ENCODE measurements around the gene FRMD4A. TPM values are rescaled to one million over a fixed set of nuclear protein-coding genes. Genes with fewer than 3 reads are reported as not detected.

FRMD4A gene
- total and polyA plus RNA-seq, 2 experiments from 2014 or later, result 5.4 to 10.3 TPM

DNA sequence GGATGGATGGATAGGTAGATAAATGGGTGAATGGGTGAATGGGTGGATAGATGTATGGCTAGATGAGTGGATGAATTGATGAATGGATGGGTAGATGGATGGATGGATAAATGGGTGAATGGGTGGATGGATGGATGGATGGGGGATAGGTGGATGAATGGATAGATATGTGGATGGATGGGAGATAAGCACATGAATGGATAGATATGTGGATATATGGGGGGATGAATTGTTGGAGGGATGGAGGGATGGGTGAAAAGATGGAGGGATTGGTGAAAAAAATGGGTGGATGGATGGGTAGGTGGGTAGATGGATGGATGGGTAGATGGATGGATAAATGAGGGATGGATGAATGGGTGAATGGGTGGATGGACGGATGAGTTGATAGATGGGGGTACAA is 196.4 kb downstream of the FRMD4A start:
- Histone ChIP-seq H3K4me3 (no peak overlapping the region), H3K27ac (no peak overlapping the region), H3K27me3 (no peaks in the 10 kb centered on the region), H4K20me1 (ENCODE audit: insufficient read depth, poor library complexity, severe bottlenecking) (no peaks in the 10 kb centered on the region), H3K79me2 (no peaks in the 10 kb centered on the region), H3K9me2 (replicated peaks; ENCODE audit: insufficient read depth) (no peaks in the 10 kb centered on the region), H3K9me3 (ENCODE audit: low read depth) (no peaks in the 10 kb centered on the region), H3K36me3 (replicated peaks; ENCODE audit: insufficient read depth, low read depth) (no peaks in the 10 kb centered on the region), H3K4me2 (no peak overlapping the region), H2AFZ (no peak overlapping the region), H3K4me1 (ENCODE audit: insufficient read depth) (no peaks in the 10 kb centered on the region)
- TF ChIP-seq EZH2phosphoT487 (IDR thresholded peaks at IDR 0.05; ENCODE audit: low read depth, severe bottlenecking, unreplicated experiment) (no peak), EZH2 (IDR thresholded peaks at IDR 0.05; ENCODE audit: borderline replicate concordance) (no peak)
- TF ChIP-seq, protein P1, sequence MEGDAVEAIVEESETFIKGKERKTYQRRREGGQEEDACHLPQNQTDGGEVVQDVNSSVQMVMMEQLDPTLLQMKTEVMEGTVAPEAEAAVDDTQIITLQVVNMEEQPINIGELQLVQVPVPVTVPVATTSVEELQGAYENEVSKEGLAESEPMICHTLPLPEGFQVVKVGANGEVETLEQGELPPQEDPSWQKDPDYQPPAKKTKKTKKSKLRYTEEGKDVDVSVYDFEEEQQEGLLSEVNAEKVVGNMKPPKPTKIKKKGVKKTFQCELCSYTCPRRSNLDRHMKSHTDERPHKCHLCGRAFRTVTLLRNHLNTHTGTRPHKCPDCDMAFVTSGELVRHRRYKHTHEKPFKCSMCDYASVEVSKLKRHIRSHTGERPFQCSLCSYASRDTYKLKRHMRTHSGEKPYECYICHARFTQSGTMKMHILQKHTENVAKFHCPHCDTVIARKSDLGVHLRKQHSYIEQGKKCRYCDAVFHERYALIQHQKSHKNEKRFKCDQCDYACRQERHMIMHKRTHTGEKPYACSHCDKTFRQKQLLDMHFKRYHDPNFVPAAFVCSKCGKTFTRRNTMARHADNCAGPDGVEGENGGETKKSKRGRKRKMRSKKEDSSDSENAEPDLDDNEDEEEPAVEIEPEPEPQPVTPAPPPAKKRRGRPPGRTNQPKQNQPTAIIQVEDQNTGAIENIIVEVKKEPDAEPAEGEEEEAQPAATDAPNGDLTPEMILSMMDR (IDR thresholded peaks at IDR 0.05; ENCODE audit: poor library complexity), result no peak
- DNase-seq (ENCODE audit: low spot score), result no peak
- WGBS (ENCODE audit: low lambda C conversion rate, missing lambda C conversion rate), result 92% methylated on average over 1 of the region's 1 CpG

DNA sequence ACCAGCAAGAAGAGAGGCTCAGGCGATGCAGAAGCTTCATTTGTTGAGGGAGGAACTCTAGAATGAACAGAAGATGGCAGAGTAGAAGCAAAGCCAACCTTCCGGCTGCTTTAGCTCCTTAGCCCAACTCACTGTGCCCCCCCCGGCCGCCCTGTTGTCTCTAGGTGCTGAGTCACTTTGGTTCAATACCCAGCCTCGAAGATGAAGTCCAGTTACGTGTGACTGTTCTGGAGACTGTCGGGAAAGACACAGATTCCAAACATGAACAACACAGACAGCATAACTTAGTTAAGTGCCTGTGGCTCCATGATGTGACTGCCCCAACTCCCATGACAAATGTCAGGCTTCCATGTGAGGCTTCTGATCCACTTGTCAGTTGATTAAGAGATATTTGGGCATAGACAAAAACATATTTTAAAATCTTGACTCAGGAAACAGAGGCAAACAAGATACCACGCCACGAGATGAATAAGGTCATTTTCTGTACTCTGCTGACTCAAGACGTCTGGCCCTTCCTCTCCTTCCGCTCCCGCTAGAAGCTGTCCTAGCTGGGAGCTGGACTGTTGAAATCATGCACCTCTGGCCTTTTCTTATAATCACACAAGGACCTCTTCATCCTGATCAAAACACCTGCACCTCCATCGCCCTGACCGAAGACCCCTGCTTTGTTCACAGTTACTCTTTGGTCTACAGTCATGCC is 199.3 kb downstream of the FRMD4A start:
- TF ChIP-seq EZH2 (IDR thresholded peaks at IDR 0.05; ENCODE audit: borderline replicate concordance) (no peak), EZH2phosphoT487 (IDR thresholded peaks at IDR 0.05; ENCODE audit: low read depth, severe bottlenecking, unreplicated experiment) (no peak)
- TF ChIP-seq, protein P1 (IDR thresholded peaks at IDR 0.05; ENCODE audit: poor library complexity), result no peak
- Histone ChIP-seq H3K27ac (no peak overlapping the region), H3K9me3 (ENCODE audit: low read depth) (no peaks in the 10 kb centered on the region), H4K20me1 (ENCODE audit: insufficient read depth, poor library complexity, severe bottlenecking) (no peaks in the 10 kb centered on the region), H3K9me2 (replicated peaks; ENCODE audit: insufficient read depth) (no peaks in the 10 kb centered on the region), H3K4me2 (no peak overlapping the region), H2AFZ (no peak overlapping the region), H3K79me2 (no peaks in the 10 kb centered on the region), H3K4me3 (no peak overlapping the region), H3K36me3 (replicated peaks; ENCODE audit: insufficient read depth, low read depth) (no peaks in the 10 kb centered on the region), H3K27me3 (no peaks in the 10 kb centered on the region), H3K4me1 (ENCODE audit: insufficient read depth) (no peaks in the 10 kb centered on the region)
- no peak for DNase-seq (ENCODE audit: low spot score)
- WGBS (ENCODE audit: low lambda C conversion rate, missing lambda C conversion rate), result 83% methylated on average over 14 of the region's 14 CpGs

DNA sequence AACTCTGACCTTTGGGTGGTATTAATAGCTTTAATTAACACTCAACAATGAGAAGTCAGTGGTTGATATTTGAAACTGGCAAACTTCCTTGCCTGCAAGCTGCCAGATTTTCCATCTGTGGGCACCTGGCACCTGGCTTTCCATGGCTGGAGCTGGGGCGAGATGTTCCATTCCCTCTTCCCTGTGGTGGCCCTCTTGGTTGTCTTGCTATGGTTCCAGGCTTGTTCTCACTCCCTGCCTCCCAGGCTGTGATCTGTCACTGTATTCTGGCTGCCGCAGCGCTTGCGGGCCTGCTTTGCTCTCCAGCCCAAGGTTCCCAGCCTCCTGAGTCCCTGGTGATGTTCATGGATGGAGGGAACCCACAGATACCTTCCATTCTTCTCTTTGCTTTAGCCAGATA is 201.0 kb downstream of the FRMD4A start:
- H3K4me3 ChIP-seq, result no peak overlapping the region
- no peaks in the 10 kb centered on the region for H3K4me1 ChIP-seq (ENCODE audit: insufficient read depth)
- H4K20me1 ChIP-seq (ENCODE audit: insufficient read depth, poor library complexity, severe bottlenecking), result no peaks in the 10 kb centered on the region
- H2AFZ ChIP-seq, result no peak overlapping the region
- H3K27me3 ChIP-seq, result no peaks in the 10 kb centered on the region
- H3K4me2 ChIP-seq, result no peak overlapping the region
- no peaks in the 10 kb centered on the region for H3K9me2 ChIP-seq (replicated peaks; ENCODE audit: insufficient read depth)
- H3K36me3 ChIP-seq (replicated peaks; ENCODE audit: insufficient read depth, low read depth), result no peaks in the 10 kb centered on the region
- H3K79me2 ChIP-seq, result no peaks in the 10 kb centered on the region
- TF ChIP-seq, protein P1 (IDR thresholded peaks at IDR 0.05; ENCODE audit: poor library complexity), result no peak
- TF ChIP-seq EZH2 (IDR thresholded peaks at IDR 0.05; ENCODE audit: borderline replicate concordance) (no peak), EZH2phosphoT487 (IDR thresholded peaks at IDR 0.05; ENCODE audit: low read depth, severe bottlenecking, unreplicated experiment) (no peak)
- no peaks in the 10 kb centered on the region for H3K9me3 ChIP-seq (ENCODE audit: low read depth)
- 99% methylated on average over 4 of the region's 4 CpGs for WGBS (ENCODE audit: low lambda C conversion rate, missing lambda C conversion rate)
- H3K27ac ChIP-seq, result no peak overlapping the region
- DNase-seq (ENCODE audit: low spot score), result no peak

All from hepatocyte (in vitro differentiated cells).